ENCODE results near the gene SPTLC1. TPM values are rescaled to one million over a fixed set of nuclear protein-coding genes. Genes with fewer than 3 reads are reported as not detected.

The SPTLC1 gene
- total and polyA plus RNA-seq, 2 of the 13 experiments (the other 11 are each of a cell fraction or from before 2014, with no cell fraction given): 56.2 to 72.5 TPM

GRCh38 chr9:92059661-92060060, 55.6 kb downstream of the SPTLC1 start:
- Histone ChIP-seq H2AFZ (ENCODE audit: low read length) (no peak overlapping the region), H4K20me1 (ENCODE audit: insufficient read depth, low read length) (no peaks in the 10 kb centered on the region), H3K27ac (ENCODE audit: extremely low read length, insufficient read depth, low read length) (no peak overlapping the region), H3K79me2 (ENCODE audit: insufficient read depth, low read length) (peaks cover 8% of the 10 kb centered on the region), H3K4me2 (ENCODE audit: low read depth, low read length) (no peak overlapping the region), H3K4me1 (ENCODE audit: insufficient read depth, low read length) (peaks cover 10% of the 10 kb centered on the region), H3K4me3 (replicated peaks in 1 of 3; ENCODE audit: insufficient read depth in 1 of 3, low read depth in 2 of 3, low read length in 3 of 3) (no peak overlapping the region), H3K27me3 (ENCODE audit: control insufficient read depth in 1 of 2, insufficient read depth in 2 of 2, low read length in 2 of 2) (no peaks in the 10 kb centered on the region), H3K36me3 (replicated peaks in 1 of 2; ENCODE audit: control insufficient read depth in 1 of 2, insufficient read depth in 2 of 2, low read length in 2 of 2) (peaks cover 8 to 52% of the 10 kb centered on the region in 2 experiments), H3K9ac (ENCODE audit: insufficient read depth, low read depth, low read length) (no peak overlapping the region), H3K9me3 (ENCODE audit: low read length) (peaks cover 17% of the 10 kb centered on the region)
- intact Hi-C loops (cut with micrococcal nuclease; ENCODE audit: unreplicated experiment): no loop called here
- TF ChIP-seq, protein P1, sequence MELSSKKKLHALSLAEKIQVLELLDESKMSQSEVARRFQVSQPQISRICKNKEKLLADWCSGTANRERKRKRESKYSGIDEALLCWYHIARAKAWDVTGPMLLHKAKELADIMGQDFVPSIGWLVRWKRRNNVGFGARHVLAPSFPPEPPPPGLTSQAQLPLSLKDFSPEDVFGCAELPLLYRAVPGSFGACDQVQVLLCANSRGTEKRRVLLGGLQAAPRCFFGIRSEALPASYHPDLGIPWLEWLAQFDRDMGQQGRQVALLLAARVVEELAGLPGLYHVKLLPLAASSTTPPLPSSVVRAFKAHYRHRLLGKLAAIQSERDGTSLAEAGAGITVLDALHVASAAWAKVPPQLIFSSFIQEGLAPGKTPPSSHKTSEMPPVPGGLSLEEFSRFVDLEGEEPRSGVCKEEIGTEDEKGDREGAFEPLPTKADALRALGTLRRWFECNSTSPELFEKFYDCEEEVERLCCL (CRISPR knock-in tag; IDR thresholded peaks at IDR 0.05; ENCODE audit: borderline replicate concordance): no peak
- no peak for TF ChIP-seq SP140L (CRISPR knock-in tag; IDR thresholded peaks at IDR 0.05; ENCODE audit: borderline replicate concordance)
- no peak for TF ChIP-seq ZNF746 (CRISPR knock-in tag; IDR thresholded peaks at IDR 0.05)
- TF ChIP-seq ZNF143 (CRISPR knock-in tag; IDR thresholded peaks at IDR 0.05): no peak
- TF ChIP-seq ZKSCAN5 (CRISPR knock-in tag; IDR thresholded peaks at IDR 0.05): no peak
- TF ChIP-seq PAX8 (CRISPR knock-in tag; IDR thresholded peaks at IDR 0.05; ENCODE audit: borderline replicate concordance): no peak
- no peak for TF ChIP-seq ZNF639 (CRISPR knock-in tag; conservative IDR thresholded peaks at IDR 0.05)
- no peak for TF ChIP-seq ZNF282 (IDR thresholded peaks at IDR 0.05; ENCODE audit: partially characterized antibody)
- no peak for TF ChIP-seq DPF2 (CRISPR knock-in tag; IDR thresholded peaks at IDR 0.05; ENCODE audit: borderline replicate concordance, low read depth)
- no peak for TF ChIP-seq SMYD3 (CRISPR knock-in tag; IDR thresholded peaks at IDR 0.05)
- no peak for TF ChIP-seq DNMT3B (CRISPR knock-in tag; conservative IDR thresholded peaks at IDR 0.05)
- no peak for TF ChIP-seq JDP2 (CRISPR knock-in tag; IDR thresholded peaks at IDR 0.05; ENCODE audit: borderline replicate concordance)
- FAIRE-seq (no peak), DNase-seq (ENCODE audit: low spot score) (no peak), ATAC-seq (no peak)
- WGBS (ENCODE audit: low lambda C conversion rate): 100% methylated on average over 2 of the region's 3 CpGs
- POLR2A ChIA-PET: no interaction called here
- in situ Hi-C loops (cut with HindIII; ENCODE audit: extremely low pct_ligation_motif_present, low pct_unique_long_range_greater_than_20kb): no loop called here
- CTCF ChIA-PET (ENCODE audit: low intra/inter-chr PET ratio, low total read pairs): no interaction called here
- no TSS peak for BruUV-seq (replicated peaks)
